GM21619 (cell line): ENCODE measurements around the gene TXNRD1.
"Not testable (repeated sequence)": the region's sequence is repeated elsewhere in the genome, so short reads cannot be mapped to it uniquely, and the experiment has no call there.

Experiments used
- ATAC-seq: cut with Tn5 transposase; IDR thresholded peaks from one replicate; pipeline ENCODE4 v1.9.1; 2021; ENCODE audit not compliant: unreplicated experiment

Gene TXNRD1

DNA sequence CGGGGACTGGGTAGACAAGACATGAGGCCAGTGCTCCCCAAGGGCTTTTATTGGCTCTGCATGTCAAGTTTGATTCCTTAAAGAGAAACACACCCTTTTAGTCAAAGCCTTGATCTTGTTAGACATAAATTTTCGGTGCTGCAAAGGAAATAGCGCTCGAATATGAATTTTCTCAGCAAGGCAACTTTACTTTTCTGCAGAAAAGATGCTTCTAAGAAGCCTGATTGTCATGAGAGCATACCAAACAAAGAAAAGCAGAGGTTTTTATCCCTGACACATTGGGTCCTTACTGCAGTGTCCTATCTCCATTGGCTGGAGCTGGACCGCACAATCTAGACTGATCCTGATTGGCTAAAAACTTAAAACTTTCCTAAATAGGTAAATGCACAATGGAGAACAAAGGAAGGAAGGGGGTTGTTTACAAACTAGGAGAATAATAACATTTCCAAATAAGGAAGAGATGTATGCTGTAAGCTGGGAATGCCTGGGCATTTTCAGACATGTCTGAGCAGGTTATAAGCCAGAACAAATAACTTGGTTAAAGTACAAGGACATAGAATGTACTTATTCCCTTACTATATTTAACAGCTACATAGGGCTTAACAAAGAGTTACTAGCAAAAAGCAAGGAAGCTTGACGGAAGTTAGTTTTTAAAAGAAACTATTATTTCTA, 17.2 kb downstream of the TXNRD1 start:
- ATAC-seq = no peak

DNA sequence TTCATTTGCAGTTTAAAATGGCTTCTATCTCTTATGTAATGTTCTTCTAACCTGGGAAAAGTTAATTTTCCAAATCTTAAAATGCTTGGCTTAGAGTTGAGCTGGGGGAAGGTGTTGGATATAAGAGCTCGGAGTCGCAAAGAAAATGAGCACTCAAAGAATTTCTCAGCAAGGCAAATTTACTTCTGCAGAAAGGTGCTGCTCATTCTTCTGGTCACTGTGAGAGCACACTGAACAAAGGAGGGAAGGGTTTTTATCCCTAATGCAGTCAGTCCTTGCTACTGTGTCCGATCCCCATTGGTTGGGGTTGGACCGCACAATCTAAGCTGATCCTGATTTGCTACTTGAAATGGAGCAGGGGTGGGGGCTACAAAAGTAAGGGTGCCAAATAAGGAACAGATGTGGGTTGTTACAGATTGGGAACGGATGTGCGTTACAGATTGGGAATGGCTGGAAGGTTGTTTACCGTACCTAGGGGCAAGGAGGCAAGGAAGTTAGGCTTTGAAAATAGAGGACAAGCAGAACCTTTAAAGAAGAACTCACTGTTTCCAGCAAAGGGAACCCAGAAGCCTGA, 19.4 kb downstream of the TXNRD1 start:
- ATAC-seq = no peak

DNA sequence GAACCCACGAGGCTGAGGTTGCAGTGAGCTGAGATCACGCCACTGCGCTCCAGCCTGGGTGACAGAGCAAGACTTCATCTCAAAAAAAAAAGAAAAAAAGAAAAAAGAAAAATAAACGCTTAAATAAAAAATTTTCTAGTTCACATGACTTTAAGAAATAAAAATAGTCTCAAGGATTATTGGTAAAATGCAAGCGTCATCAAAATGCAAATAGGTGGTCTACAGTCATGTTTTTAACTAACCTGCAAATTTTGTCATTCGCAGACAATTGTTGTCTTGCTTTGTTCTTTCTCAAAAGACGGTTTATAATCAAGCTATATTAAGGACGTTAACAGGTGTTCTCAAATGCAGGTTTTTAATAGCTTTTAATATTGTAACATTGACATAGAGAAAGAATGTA, 22.4 kb downstream of the TXNRD1 start:
- no peak for ATAC-seq

DNA sequence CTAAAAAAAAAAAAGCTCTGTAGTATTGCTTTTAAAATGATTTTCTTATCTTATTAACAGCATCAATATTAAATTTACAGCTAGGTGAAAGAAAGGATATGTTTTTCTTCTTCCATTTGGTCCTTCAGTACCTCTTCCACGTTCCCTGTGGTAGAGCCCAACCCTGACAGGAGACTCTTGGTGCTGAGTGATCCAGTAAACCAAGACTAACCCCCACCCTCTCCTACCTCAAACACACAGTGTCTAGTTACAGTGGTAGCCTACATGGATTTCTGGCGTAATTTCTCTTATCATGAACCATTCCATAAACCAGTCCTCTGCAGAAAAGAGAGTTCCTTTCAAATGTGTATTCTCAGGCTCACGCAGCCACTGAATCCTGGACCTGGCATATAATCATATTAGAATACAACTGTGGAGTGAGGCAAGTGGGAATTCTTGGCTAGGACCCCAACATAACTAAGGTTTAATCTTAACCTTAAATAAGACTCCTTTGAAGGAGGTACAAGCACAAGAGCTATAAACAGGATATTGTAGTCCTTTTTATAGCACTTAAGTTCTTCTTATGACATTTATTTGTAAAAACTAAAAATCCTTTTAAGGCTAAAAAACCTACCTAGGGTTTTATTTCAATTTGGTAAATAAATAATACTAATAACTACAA, 27.1 kb downstream of the TXNRD1 start:
- no peak for ATAC-seq

DNA sequence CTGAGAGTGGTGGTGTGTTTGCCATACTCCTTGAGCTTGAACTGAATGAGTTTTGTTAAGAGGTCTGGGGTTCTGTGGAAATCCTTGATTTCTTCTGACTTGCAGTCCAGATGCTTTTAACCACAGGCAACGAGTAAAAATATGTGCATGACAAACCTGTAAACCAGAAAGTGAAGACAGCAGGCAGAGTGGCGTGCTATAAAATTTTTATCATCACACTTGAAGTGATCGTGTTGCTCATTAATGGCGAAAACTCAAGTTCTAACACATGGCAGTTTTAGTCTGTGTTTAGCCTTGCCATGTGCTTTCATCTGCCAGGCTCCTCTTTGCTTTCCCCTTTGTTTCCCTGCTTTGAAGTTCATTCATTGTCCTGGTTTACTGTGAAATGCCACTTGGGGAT, 28.0 kb downstream of the TXNRD1 start:
- no peak for ATAC-seq

DNA sequence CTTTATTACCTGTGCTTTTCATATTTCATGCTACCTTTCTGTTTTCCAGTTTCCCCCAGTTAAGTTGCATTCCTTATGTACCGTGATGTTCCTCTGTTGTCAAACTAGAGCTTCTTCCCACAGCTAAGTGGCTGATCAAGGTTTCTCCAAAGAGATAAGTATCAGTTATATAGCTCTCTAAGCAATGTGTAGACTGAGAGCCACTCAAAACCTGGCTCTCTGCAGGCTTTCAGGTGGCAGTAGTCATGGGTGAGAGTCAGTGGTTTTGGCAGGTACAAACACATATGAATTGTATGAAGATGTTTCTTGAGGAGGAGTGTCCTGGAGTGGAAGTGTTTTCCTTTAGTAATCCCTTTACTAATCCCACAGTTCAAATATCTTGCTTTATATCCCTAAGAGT, 28.4 kb downstream of the TXNRD1 start:
- ATAC-seq = no peak

DNA sequence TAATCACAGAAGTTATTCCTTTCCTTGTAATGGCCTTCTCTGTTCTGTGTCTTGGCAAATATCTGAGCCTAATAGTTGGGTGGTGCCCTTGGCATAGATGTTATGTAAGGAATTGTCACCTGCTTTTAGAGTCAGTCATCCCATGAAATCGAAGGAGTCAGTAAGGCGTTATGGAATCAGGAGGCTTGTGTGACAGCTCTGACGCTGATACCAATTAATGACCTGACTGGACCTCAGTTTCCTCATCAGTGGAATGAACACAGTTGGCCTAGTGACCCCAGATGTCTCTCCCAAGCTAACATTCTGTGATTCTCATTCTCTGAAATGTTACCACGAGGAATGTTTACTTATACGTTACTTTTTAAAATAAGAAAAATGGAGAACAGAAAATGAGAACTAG, 32.1 kb downstream of the TXNRD1 start:
- no peak for ATAC-seq

DNA sequence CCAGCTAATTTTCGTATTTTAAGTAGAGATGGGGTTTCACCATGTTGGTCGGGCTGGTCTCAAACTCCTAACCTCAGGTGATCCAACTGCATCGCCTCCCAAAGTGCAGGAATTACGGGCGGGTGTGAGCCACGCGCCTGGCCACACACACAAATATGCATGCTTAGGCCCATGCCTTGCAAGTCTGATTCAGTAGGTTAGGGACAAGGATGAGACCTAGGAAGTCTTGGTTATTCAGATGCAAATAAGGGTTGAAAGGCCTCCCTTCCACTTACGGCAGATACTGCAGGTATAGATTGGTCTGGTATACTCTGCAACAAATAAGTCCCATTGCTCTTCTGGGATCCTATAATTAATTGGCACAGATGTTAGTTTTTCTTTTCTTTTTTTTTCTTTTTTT, 32.9 kb downstream of the TXNRD1 start:
- ATAC-seq = no peak

DNA sequence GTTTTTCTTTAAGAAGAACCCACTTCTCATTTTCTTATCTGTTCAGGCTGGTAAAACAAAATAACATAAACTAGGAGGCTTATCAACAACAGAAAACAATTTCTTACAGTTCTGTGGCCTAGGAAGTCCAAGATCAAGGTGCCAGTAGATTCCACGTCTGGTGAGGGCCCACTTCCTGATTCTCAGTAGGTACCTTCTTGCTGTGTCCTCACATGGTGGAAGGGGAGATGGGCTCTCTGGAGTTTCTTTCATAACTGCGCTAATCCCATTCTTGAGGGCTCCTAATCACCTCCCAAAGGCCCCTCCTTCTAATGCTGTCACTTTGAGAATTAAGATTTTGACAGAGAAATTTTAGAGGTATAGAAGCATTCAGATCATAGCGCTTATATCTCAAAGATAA, 33.4 kb downstream of the TXNRD1 start:
- no peak for ATAC-seq

DNA sequence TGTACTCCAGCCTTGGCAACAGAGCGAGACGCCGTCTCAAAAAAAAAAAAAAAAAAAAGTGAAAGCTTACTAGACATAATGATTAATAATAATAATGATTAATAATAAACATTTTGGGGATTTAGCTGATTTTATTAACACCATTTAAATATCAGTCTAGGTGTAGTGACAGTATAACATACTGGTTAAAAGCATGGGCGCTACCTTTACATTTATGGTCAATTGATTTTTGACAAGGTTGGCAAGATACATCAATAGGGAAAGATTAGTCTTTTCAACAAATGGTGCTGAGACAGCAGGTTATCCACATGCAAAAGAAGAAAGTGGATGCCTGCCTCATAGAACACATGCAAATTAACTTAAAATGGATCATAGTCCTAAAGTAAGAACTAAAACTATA, 34.3 kb downstream of the TXNRD1 start:
- ATAC-seq = no peak

DNA sequence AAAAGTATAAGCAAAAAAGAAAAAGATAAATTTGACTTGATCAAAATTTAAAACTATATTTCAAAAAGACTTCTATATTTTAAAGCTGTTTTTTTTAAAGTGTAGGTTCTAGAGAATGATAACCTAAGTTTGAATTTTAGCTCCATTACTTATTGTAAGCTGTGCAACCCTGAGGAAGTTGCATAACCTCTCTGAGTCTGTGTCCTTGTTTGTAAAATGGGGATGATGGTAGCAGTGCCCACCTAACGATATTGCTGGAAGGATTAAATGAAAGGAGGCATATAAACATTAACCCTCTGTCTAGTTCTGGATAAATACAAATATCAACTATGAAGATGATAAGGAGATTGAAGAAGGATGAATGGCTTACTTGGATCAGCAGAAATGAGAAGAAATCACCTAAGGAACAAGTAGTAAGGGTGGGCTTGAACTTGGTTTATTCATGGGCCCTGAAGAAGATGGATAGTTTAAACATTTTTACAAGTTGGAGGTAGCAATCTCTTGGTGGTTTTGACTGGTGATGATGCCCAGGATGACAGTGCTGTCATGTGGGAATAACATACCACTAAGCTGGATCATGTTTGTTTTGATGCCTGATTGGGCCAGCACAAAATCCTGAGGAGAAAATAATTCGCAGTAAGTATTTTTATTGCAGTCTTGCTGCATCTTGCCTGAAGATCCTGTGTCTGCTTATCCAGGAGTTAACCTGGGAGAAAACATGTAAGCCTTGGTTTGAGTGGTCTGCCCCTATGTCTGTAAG, 35.0 kb downstream of the TXNRD1 start:
- no peak for ATAC-seq

DNA sequence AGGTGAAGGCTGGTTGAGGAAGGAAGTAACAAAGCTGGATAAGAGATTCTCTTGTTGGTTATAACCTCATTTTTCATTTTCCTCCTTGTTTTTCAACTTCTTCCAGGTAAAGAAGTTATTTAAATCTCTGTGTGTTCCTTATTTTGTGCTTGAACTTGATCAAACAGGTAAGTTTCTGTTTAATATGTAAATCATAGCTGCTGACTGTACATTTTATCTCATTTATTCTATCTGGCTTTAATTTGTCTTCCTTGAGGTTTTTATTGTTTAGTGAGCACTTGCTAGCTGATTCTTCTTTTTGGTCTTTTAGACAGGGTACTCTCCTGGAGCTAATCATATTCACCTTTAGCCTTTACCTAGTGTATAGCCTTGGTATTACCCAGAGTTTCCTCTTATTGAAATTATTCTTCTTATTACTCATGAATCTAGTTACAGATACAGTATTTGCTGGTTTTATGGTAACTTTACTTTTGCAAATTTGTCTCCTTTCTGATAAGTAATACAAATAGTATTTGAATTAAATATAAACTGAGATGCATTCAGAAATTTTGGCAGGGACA, 42.4 kb downstream of the TXNRD1 start:
- no peak for ATAC-seq

DNA sequence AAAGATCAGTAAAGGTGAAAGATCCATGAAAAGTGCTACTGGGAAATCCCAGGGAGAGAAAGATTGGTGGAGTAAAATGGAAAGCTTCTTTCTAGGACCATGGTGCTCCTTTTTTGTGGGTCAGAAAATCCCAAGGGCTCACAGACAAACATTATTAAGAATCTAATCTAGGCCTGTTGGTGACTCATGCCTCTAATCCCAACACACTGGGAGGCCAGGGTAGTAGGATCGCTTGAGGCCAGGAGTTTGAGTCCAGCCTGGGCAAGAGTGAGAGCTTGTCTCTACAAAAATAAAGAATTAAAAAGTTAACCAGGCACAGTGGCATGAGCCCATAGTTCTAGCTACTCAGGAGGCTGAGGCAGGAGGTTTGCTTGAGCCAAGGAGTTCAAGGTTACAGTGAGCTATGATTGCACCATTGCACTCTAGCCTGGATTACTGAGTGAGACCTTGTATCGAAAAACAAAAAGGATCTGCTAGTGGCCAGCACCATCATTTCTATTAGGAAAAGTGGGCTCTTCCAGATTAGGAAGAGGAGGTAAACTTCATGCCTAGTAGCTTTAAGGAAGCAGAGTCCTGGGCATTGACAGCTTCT, 43.0 kb downstream of the TXNRD1 start:
- no peak for ATAC-seq

DNA sequence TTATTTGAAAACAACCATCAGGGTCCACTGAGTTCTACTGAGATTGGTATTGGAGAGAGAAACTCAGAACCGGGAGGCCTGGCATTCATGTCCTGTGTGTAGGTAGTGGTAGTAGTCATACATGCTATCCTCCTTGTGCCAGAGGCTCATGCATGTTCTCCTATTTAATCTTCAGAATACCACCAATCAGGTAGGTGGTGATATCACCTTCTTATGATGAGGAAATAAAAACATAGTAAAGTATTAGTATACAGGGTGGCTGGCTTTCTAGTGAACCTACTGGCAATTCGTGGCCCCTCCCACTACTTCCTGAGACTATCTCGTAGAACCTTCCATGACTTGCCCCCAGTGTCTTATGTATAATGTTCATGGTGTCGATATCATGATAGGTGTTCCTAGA, 47.4 kb downstream of the TXNRD1 start:
- ATAC-seq = no peak

DNA sequence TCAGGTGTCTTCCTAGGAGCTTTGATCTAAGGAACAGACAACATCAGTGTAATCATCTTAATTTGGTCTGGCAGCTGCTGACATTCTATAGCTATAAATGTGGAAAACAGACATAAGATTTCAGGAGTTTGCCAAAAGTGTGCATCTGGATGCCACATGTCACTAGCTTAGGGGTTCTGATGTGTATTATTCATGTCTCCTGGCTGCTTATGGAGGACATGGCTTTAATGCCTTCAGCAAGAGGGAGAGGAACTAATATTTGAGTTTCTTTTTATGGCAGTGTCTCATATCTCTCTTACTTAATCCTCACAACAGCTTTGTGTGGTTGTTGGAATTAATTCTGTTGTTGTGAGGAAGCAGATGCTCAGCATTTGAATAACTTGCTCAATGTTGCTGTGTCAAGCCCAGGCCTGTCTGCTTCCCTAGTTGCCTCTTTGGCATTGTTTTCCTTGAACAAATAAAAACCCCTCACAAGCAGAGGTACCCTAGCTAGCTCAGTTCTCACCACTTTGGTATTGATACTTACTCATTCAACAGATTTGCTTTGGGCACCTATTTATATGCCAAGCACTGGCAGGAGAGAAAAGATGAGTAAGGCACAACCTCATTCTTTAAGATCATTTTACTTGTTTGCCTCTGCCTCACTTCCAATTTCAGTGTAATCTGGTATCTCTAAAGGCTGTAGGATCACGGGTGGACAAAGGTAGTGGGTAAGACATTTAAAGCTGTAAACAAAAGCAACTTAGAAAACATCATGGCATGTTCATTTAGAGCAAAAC, 48.2 kb downstream of the TXNRD1 start:
- no peak for ATAC-seq

DNA sequence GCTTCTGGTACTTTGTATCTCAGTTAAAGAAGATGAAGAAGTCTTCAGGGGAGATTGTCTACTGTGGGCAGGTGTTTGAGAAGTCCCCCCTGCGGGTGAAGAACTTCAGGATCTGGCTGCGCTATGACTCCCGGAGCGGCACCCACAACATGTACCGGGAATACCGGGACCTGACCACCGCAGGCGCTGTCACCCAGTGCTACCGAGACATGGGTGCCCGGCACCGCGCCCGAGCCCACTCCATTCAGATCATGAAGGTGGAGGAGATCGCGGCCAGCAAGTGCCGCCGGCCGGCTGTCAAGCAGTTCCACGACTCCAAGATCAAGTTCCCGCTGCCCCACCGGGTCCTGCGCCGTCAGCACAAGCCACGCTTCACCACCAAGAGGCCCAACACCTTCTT, 49.9 kb downstream of the TXNRD1 start:
- not testable (repeated sequence) for ATAC-seq

DNA sequence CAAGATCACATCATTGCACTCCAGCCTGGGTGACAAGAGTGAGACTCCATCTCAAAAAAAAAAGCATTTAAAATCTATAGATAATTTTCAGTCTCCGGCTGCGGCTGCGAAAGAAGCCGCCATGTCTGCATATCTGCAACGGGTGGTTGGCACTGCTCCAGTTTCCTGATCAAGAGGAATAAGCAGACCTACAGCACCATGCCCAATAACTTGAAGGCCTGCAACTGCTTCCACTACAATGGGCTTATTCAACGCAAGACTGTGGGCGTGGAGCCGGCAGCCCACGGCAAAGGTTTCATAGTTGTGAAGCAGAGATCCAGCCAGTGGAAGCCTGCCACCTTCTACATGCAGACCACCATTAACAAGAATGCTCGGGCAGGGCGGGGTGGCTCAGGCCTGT, 57.4 kb downstream of the TXNRD1 start:
- ATAC-seq = no peak

DNA sequence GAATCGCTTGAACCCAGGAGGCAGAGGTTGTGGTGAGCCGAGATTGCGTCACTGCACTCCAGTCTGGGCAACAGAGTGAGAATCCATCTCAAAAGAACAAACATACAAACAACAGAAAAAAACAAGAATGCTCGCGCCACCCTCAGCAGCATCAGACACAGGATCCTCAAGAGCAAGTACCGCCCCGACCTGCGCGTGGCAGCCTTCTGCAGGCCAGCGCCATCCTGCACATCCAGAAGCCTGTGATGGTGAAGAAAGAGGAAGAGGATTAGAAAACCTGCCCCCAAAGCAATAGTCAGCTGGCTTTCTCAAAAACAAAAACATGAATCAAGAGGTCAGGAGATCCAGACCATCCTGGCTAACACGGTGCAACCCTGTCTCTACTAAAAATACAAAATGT, 57.9 kb downstream of the TXNRD1 start:
- no peak for ATAC-seq

DNA sequence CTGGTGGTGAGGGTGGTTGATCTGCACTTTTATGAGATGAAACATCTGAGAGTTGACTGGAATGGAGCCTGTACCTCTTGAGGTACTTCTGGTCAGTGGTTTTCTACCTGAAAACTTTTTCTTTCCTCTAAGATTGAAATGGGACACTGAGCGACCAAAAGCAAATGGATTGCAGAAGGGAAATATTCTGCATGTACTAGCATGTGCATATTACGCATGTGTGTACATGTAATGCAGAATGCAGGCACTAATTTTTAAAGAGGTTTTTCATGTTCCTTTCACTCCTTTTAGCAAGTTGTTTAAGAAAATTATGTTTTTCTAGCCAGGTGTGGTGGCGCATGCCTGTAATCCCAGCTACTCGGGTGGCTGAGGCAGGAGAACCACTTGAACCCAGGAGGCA, 59.2 kb downstream of the TXNRD1 start:
- no peak for ATAC-seq

DNA sequence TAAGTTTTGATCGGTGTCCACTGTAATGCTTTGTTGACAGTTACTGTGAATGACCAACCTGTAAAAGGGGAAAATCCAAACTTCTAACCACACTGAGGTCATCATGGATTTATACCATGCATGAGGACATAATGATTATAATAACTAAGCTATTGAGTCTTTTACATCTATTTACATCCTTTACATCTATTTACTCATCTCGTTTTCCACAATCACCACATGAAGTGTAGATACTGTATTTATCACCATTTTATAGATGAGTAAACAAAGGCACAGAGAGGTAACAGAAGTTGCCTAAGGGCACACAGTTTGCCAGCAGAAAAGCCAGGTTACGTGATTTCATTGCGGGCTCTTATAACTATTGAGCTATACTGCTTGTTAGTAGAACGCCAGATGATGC, 60.1 kb downstream of the TXNRD1 start:
- no peak for ATAC-seq
